ENCODE data around the gene ANP32B.
"Not testable (repeated sequence)": the region's sequence is repeated elsewhere in the genome, so short reads cannot be mapped to it uniquely, and the experiment has no call there.

Gene ANP32B

GRCh38 chr9:97993000-97993399 is 9.9 kb downstream of the ANP32B start:
- no peak for DNase-seq (ENCODE audit: low read depth)

- DNase-seq (ENCODE audit: low read depth) = no peak
Observed at GRCh38 chr9:97994703-97995102, 11.6 kb downstream of the ANP32B start.

- DNase-seq (ENCODE audit: low read depth) = not testable (repeated sequence)
Observed at GRCh38 chr9:97996676-97997075, 13.5 kb downstream of the ANP32B start.

GRCh38 chr9:97997330-97998276 is 14.5 kb downstream of the ANP32B start:
- no peak for DNase-seq (ENCODE audit: low read depth)

- DNase-seq (ENCODE audit: low read depth) = no peak
Observed at GRCh38 chr9:98002808-98003207, 19.7 kb downstream of the ANP32B start.

- no peak for DNase-seq (ENCODE audit: low read depth)
Observed at GRCh38 chr9:98006127-98006796, 23.1 kb downstream of the ANP32B start.

GRCh38 chr9:98007251-98007928 is 24.2 kb downstream of the ANP32B start:
- DNase-seq (ENCODE audit: low read depth) = no peak

- DNase-seq (ENCODE audit: low read depth) = no peak
Observed at GRCh38 chr9:98008764-98009163, 25.6 kb downstream of the ANP32B start.

- no peak for DNase-seq (ENCODE audit: low read depth)
Observed at GRCh38 chr9:98009437-98009836, 26.3 kb downstream of the ANP32B start.

GRCh38 chr9:98009936-98010335 is 26.8 kb downstream of the ANP32B start:
- DNase-seq (ENCODE audit: low read depth) = no peak

GRCh38 chr9:98010445-98010844 is 27.3 kb downstream of the ANP32B start:
- DNase-seq (ENCODE audit: low read depth) = no peak

GRCh38 chr9:98011122-98011521 is 28.0 kb downstream of the ANP32B start:
- DNase-seq (ENCODE audit: low read depth) = no peak

GRCh38 chr9:98016137-98016680 is 33.1 kb downstream of the ANP32B start:
- DNase-seq (ENCODE audit: low read depth) = no peak

- DNase-seq (ENCODE audit: low read depth) = no peak
Observed at GRCh38 chr9:98017306-98017705, 34.2 kb downstream of the ANP32B start.

- no peak for DNase-seq (ENCODE audit: low read depth)
Observed at GRCh38 chr9:98018347-98018746, 35.2 kb downstream of the ANP32B start.

GRCh38 chr9:98019098-98019497 is 36.0 kb downstream of the ANP32B start:
- DNase-seq (ENCODE audit: low read depth) = no peak

- not testable (repeated sequence) for DNase-seq (ENCODE audit: low read depth)
Observed at GRCh38 chr9:98019869-98020268, 36.7 kb downstream of the ANP32B start.

- DNase-seq (ENCODE audit: low read depth) = no peak
Observed at GRCh38 chr9:98020476-98021145, 37.5 kb downstream of the ANP32B start.

GRCh38 chr9:98021306-98022040 is 38.3 kb downstream of the ANP32B start:
- DNase-seq (ENCODE audit: low read depth) = no peak

GRCh38 chr9:98022447-98022846 is 39.3 kb downstream of the ANP32B start:
- no peak for DNase-seq (ENCODE audit: low read depth)

GRCh38 chr9:98024702-98025101 is 41.6 kb downstream of the ANP32B start:
- DNase-seq (ENCODE audit: low read depth) = no peak

Data from HS-27A (cell line).